Activated T-cell treated with anti-CD3 and anti-CD28 coated beads for 4 hours (primary cell): ENCODE results near the gene IGF2.

Source experiments
- DNase-seq: peaks from one replicate; pipeline ENCODE4 v3.0.0-alpha.2; 2020

The IGF2 gene

GRCh38 chr11:2122222-2122906 lies 16.8 kb downstream of the IGF2 start:
- DNase-seq, result no peak

GRCh38 chr11:2121227-2122130 lies 17.7 kb downstream of the IGF2 start:
- DNase-seq, result no peak

GRCh38 chr11:2120359-2121100 lies 18.7 kb downstream of the IGF2 start:
- no peak for DNase-seq

- no peak for DNase-seq
These were observed 20.5 kb downstream of the IGF2 start for GRCh38 chr11:2118677-2119076.

GRCh38 chr11:2116680-2117079 lies 22.5 kb downstream of the IGF2 start:
- no peak for DNase-seq

GRCh38 chr11:2115308-2115707 lies 23.9 kb downstream of the IGF2 start:
- DNase-seq, result no peak

GRCh38 chr11:2114430-2115241 lies 24.6 kb downstream of the IGF2 start:
- no peak for DNase-seq

- DNase-seq, result no peak
These were observed 25.4 kb downstream of the IGF2 start for GRCh38 chr11:2113776-2114175.

GRCh38 chr11:2110521-2110920 lies 28.7 kb downstream of the IGF2 start:
- no peak for DNase-seq

GRCh38 chr11:2109541-2110019 lies 29.6 kb downstream of the IGF2 start:
- DNase-seq, result no peak

GRCh38 chr11:2108675-2109491 lies 30.3 kb downstream of the IGF2 start:
- no peak for DNase-seq

GRCh38 chr11:2107941-2108630 lies 31.1 kb downstream of the IGF2 start:
- no peak for DNase-seq

- DNase-seq, result no peak
These were observed 31.7 kb downstream of the IGF2 start for GRCh38 chr11:2107521-2107920.

- DNase-seq, result no peak
These were observed 32.5 kb downstream of the IGF2 start for GRCh38 chr11:2106583-2107209.

- no peak for DNase-seq
These were observed 33.7 kb downstream of the IGF2 start for GRCh38 chr11:2105511-2105910.

GRCh38 chr11:2104524-2105440 lies 34.4 kb downstream of the IGF2 start:
- no peak for DNase-seq

- no peak for DNase-seq
These were observed 35.3 kb downstream of the IGF2 start for GRCh38 chr11:2103668-2104523.

- DNase-seq, result no peak
These were observed 36.3 kb downstream of the IGF2 start for GRCh38 chr11:2102883-2103213.
